ENCODE data around the gene ECI2. TPM values are rescaled to one million over a fixed set of nuclear protein-coding genes. Genes with fewer than 3 reads are reported as not detected.

ECI2 gene
- total RNA-seq, 1 experiment from 2014 or later: 117 TPM

GRCh38 chr6:4074478-4075235 is 60.7 kb downstream of the ECI2 start:
- DNase-seq (ENCODE audit: low read depth, low spot score): no peak
- in situ Hi-C loops (cut with HindIII; ENCODE audit: low pct_unique_long_range_greater_than_20kb, low sequenced_read_pairs): no loop called here

DNA sequence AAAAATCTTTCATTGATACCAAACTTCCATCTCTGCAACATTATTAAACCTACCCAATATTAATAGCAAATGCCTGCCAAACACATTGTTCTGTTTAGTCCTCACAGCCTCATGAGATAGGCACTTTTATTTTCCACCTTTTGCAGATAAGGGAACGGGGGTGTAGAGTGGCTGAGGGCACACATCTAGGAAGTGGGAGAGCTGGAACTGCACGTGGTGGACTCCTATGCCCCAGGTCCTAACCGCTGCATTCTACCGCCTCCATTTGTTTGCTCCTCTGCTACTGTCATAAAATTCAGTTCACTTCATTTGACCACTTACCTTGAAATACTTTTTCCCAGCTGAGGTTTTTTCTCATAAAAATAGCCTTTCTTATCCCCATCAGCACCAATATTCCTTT is 64.0 kb downstream of the ECI2 start:
- in situ Hi-C loops (cut with HindIII; ENCODE audit: low pct_unique_long_range_greater_than_20kb, low sequenced_read_pairs): no loop called here
- no peak for DNase-seq (ENCODE audit: low read depth, low spot score)

DNA sequence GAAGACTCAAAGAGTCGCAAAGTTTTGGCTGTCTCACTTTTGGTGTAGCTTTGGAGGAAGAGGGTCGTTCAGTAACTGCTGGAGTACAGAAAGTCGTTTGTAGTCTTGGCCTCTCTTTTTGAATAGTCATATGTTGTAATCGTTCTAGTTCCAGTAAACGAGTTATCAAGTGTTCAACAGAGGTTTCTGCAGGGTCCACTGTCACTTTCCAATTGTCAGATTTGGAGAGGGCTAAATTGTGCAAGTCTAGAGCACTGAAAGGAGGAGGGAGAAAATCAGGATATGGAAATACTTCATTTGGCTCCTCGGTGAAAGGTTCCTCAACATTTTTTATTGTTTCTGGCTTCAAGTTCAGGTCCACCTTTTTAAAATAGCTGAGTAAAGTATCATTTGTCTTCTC is 66.2 kb downstream of the ECI2 start:
- in situ Hi-C loops (cut with HindIII; ENCODE audit: low pct_unique_long_range_greater_than_20kb, low sequenced_read_pairs): no loop called here
- DNase-seq (ENCODE audit: low read depth, low spot score): no peak

- no peak for DNase-seq (ENCODE audit: low read depth, low spot score)
- in situ Hi-C loops (cut with HindIII; ENCODE audit: low pct_unique_long_range_greater_than_20kb, low sequenced_read_pairs): no loop called here
Measured at GRCh38 chr6:4067673-4068072, 67.7 kb downstream of the ECI2 start.

GRCh38 chr6:4066029-4066755 is 69.2 kb downstream of the ECI2 start:
- in situ Hi-C loops (cut with HindIII; ENCODE audit: low pct_unique_long_range_greater_than_20kb, low sequenced_read_pairs): no loop called here
- DNase-seq (ENCODE audit: low read depth, low spot score): no peak

Other genes starting within 250 kb of the ECI2 start
- not detected in 2 replicates for gene FAM217A, start 56.4 kb downstream of the ECI2 start, total RNA-seq (2014; rRNA removed; shearing (Covaris generic))

Data from SK-MEL-5 (cell line).